C4-2B (cell line): ENCODE results near the gene WDR27.

Source experiments
- ZFX ChIP-seq: fragments of 450-650 bp; IDR thresholded peaks from 2 replicates; pipeline ENCODE4 v1.6.1; 2017
- TF ChIP-seq, protein P1 (sequence below): fragments of 450-650 bp; conservative IDR thresholded peaks from 2 replicates; pipeline ENCODE4 v1.5.1; 2017; ENCODE audit warnings: mild to moderate bottlenecking

DNA sequence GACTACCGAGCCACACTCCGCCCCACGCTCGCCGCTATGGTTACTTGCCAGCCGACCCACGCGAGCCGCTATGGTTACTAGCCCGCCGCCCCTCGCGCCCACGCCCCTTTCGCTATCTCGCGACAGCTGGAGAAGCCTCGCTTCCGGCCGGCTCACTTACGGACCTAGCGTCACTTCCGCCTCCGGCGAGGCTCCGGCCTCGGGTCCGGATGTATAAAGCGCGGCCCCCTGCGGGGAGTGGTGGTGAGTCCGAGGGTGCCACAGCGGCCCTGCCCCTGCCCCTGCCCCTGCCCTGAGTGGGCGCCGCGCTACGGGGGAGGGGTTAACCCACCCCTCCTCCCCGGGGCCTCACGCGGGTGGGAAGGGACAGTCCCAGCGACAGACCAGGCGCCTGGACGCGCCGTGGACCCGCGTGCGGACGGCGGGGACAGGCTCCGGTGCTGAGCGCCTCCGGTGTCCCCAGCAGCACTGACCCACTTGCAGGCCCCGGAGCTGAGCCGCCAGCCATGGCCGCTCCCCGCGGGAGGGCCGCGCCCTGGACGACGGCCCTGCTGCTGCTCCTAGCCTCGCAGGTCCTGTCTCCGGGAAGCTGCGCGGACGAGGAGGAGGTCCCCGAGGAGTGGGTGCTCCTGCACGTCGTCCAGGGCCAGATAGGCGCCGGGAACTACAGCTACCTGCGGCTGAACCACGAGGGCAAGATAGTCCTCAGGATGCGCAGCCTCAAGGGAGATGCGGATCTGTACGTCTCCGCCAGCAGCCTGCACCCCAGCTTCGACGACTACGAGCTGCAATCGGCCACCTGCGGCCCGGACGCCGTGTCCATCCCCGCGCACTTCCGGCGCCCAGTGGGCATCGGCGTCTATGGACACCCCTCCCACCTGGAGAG is at the start of gene WDR27, which contains the start of gene C6orf120:
- TF ChIP-seq, protein P1, sequence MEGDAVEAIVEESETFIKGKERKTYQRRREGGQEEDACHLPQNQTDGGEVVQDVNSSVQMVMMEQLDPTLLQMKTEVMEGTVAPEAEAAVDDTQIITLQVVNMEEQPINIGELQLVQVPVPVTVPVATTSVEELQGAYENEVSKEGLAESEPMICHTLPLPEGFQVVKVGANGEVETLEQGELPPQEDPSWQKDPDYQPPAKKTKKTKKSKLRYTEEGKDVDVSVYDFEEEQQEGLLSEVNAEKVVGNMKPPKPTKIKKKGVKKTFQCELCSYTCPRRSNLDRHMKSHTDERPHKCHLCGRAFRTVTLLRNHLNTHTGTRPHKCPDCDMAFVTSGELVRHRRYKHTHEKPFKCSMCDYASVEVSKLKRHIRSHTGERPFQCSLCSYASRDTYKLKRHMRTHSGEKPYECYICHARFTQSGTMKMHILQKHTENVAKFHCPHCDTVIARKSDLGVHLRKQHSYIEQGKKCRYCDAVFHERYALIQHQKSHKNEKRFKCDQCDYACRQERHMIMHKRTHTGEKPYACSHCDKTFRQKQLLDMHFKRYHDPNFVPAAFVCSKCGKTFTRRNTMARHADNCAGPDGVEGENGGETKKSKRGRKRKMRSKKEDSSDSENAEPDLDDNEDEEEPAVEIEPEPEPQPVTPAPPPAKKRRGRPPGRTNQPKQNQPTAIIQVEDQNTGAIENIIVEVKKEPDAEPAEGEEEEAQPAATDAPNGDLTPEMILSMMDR: no peak
- TF ChIP-seq ZFX: peak; percentile 81
